ENCODE data around the gene SLC12A8.

GRCh38 chr3:125107861-125108567 lies 104.5 kb downstream of the SLC12A8 start:
- TF ChIP-seq CTCF (IDR thresholded peaks at IDR 0.05; ENCODE audit: low read depth, low read length), result no peak
- TF ChIP-seq POLR2A (IDR thresholded peaks at IDR 0.05; ENCODE audit: extremely low read depth, insufficient read length), result no peak
- TF ChIP-seq MYC (IDR thresholded peaks at IDR 0.05; ENCODE audit: low read depth, low read length), result no peak
- TF ChIP-seq MAX (IDR thresholded peaks at IDR 0.05; ENCODE audit: low read depth, low read length), result no peak
